ENCODE data around the gene CYP27A1.

CYP27A1 gene

GRCh38 chr2:218802386-218802994, 20.5 kb downstream of the CYP27A1 start:
- H3K4me3 ChIP-seq (ENCODE audit: low read depth, low read length): no peak overlapping the region
- no peak for TF ChIP-seq CTCF (IDR thresholded peaks at IDR 0.05; ENCODE audit: borderline replicate concordance, insufficient read depth, low read depth, low read length)

DNA sequence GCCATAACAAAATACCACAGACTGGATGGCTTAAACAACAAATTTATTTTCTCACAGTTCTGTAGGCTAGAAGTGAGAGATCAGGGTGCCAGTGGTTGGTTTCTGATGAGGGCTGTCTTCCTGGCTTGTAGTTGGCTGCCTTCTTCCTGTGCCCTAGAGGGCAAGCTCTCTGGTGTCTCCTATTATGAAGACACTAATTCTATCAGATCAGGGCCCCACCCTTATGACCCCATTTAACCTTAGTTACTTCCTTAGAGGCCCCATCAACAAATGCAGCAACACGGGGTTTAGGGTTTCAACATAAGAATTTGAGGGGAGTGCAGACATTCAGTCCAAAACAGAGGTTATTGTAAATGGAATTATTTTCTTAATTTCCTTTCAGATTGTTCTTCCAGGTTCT, 22.9 kb downstream of the CYP27A1 start:
- no peak overlapping the region for H3K4me3 ChIP-seq (ENCODE audit: low read depth, low read length)
- no peak for TF ChIP-seq CTCF (IDR thresholded peaks at IDR 0.05; ENCODE audit: borderline replicate concordance, insufficient read depth, low read depth, low read length)

GRCh38 chr2:218805627-218806026, 23.7 kb downstream of the CYP27A1 start:
- no peak for TF ChIP-seq CTCF (IDR thresholded peaks at IDR 0.05; ENCODE audit: borderline replicate concordance, insufficient read depth, low read depth, low read length)
- H3K4me3 ChIP-seq (ENCODE audit: low read depth, low read length): no peak overlapping the region

- H3K4me3 ChIP-seq (ENCODE audit: low read depth, low read length): no peak overlapping the region
- TF ChIP-seq CTCF (IDR thresholded peaks at IDR 0.05; ENCODE audit: borderline replicate concordance, insufficient read depth, low read depth, low read length): no peak
These were observed 24.5 kb downstream of the CYP27A1 start for GRCh38 chr2:218806346-218806978.

DNA sequence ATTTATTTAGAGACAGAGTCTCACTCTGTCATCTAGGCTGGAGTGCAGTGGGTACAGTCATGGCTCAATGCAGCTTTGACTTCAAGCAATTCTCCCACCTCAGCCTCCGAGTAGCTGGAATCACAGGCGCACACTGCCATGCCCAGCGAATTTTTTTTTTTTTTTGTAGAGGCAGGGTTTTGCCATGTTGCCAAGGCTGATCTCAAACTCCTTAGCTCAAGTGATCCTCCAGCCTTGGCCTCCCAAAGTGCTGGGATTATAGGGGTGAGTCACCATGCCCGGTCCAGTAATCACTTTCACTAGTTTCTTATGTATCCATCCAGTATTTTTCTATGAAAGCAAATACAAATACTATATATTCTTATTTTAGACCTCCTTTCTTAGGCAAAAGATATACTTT, 25.7 kb downstream of the CYP27A1 start:
- TF ChIP-seq CTCF (IDR thresholded peaks at IDR 0.05; ENCODE audit: borderline replicate concordance, insufficient read depth, low read depth, low read length): no peak
- H3K4me3 ChIP-seq (ENCODE audit: low read depth, low read length): no peak overlapping the region

- no peak for TF ChIP-seq CTCF (IDR thresholded peaks at IDR 0.05; ENCODE audit: borderline replicate concordance, insufficient read depth, low read depth, low read length)
These were observed 27.6 kb downstream of the CYP27A1 start for GRCh38 chr2:218809515-218809914.

GRCh38 chr2:218810256-218810655, 28.3 kb downstream of the CYP27A1 start:
- H3K4me3 ChIP-seq (ENCODE audit: low read depth, low read length): no peak overlapping the region
- TF ChIP-seq CTCF (IDR thresholded peaks at IDR 0.05; ENCODE audit: borderline replicate concordance, insufficient read depth, low read depth, low read length): no peak

More at GRCh38 chr2:218809515-218809914, 27.6 kb downstream of the CYP27A1 start:
- no peak overlapping the region for H3K4me3 ChIP-seq (ENCODE audit: low read depth, low read length)
